Activated T-cell treated with anti-CD3 and anti-CD28 coated beads, Interleukin-2, amount 50 U/mL, for 72 hours (primary cell): Measurements from ENCODE around the gene CNOT11. TPM values are rescaled to one million over a fixed set of nuclear protein-coding genes. Genes with fewer than 3 reads are reported as not detected.

Source experiments
- ATAC-seq, 2 donors: fragments of 150-1000 bp; cut with Tn5 transposase; replicated peaks in 1 of 2; 2 replicates each; pipeline ENCODE4 v1.10.0; 2021; ENCODE audit warnings: moderate library complexity in 2 of 2, mild to moderate bottlenecking in 1 of 2
- DNase-seq, 2 donors: peaks; one replicate each; pipeline ENCODE4 v3.0.0; 2021 to 2022; ENCODE audit warnings: mixed read lengths in 1 of 2
- H3K27ac Mint-ChIP-seq: one replicate; pipeline ENCODE4 v1.8.0; 2022; ENCODE audit warnings: mild to moderate bottlenecking, moderate library complexity, mixed read lengths
- H3K27me3 Mint-ChIP-seq: one replicate; pipeline ENCODE4 v1.8.0; 2022; ENCODE audit warnings: low read depth, mixed read lengths
- H3K36me3 Mint-ChIP-seq, 2 donors: one replicate each; pipeline ENCODE4 v1.8.0; 2022; ENCODE audit warnings: mixed read lengths in 2 of 2, mild to moderate bottlenecking in 1 of 2; ENCODE audit not compliant: insufficient read depth in 2 of 2
- H3K4me1 Mint-ChIP-seq: one replicate; pipeline ENCODE4 v1.8.0; 2022; ENCODE audit warnings: low read depth, mixed read lengths
- H3K4me3 Mint-ChIP-seq, 2 donors: one replicate each; pipeline ENCODE4 v1.8.0; 2022; ENCODE audit warnings: mild to moderate bottlenecking in 2 of 2, mixed read lengths in 2 of 2, moderate library complexity in 2 of 2
- H3K9me3 Mint-ChIP-seq, 2 donors: one replicate each; pipeline ENCODE4 v1.8.0; 2022; ENCODE audit warnings: mixed read lengths in 2 of 2
- total RNA-seq, 2 donors: library from RNA; stranded (reverse); gene quantifications; one replicate each; pipeline ENCODE4 v1.2.3, GENCODE V29; 2022

The CNOT11 gene
- total RNA-seq, 2 donors from 2014 or later = 57.4 to 59.3 TPM

DNA sequence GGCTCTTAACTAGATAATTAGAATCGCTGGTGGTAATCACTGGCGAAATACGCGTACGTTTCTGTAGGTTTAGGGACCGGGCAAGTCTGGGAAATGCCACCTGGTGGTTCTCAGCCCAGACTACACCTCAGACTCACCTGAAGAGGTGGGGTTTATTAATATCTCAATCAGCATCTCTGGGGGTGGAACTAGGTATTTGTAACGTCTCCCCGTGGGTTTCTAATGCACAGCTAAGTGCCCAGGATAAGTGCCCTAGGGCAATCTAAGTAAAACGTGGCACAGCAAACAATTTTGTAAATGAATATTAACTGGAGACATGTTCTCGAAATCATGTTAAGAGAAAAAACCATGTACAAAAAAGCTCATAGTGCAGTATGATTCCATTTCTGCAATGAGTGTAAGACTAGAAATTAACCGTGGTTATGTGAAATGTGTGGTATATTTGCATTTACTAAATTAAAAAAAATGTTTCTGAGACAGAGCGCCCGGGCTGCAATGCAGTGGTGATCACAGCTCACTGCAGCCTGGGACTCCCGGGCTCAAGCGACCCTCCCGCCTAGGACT is 760 bp upstream of the CNOT11 start:
- Mint-ChIP-seq H3K36me3 (peaks cover 4 to 15% of the 10 kb centered on the region in 2 donors), H3K27me3 (no peaks in the 10 kb centered on the region), H3K4me1 (peaks cover 50% of the 10 kb centered on the region), H3K9me3 (no peaks in the 10 kb centered on the region), H3K4me3 (peak overlapping the region; percentile 94 to 100), H3K27ac (peak overlapping the region; percentile 89)
- ATAC-seq (peak; percentile 54), DNase-seq (peak in 1 of 2 donors; percentile 10)

DNA sequence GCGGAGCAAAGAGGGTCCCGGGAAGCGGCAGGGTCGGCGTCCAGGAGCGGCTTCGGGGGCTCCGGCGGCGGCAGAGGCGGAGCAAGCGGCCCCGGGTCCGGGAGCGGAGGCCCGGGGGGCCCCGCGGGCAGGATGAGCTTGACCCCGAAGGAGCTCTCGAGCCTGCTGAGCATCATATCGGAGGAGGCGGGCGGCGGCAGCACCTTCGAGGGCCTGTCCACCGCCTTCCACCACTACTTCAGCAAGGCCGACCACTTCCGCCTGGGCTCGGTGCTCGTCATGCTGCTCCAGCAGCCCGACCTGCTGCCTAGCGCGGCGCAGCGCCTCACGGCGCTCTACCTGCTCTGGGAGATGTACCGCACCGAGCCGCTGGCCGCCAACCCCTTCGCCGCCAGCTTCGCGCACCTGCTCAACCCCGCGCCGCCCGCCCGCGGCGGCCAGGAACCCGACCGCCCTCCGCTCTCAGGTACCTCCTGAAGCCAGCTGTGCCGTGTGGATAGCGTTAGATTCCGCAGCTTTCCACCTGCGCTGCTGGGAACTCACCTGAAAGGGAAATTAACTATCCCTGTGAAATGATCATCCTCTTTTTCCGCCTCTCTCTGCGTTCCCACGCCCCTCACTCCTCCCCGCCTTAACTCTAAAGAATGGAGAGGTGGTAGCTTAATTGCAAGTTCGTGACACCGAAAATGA is 472 bp downstream of the CNOT11 start:
- ATAC-seq (peak; percentile 82 to 83), DNase-seq (peak; percentile 81 to 85)
- Mint-ChIP-seq H3K27ac (peak overlapping the region; percentile 92), H3K27me3 (no peaks in the 10 kb centered on the region), H3K36me3 (peaks cover 4 to 15% of the 10 kb centered on the region in 2 donors), H3K4me1 (peaks cover 61% of the 10 kb centered on the region), H3K9me3 (no peaks in the 10 kb centered on the region), H3K4me3 (peak overlapping the region; percentile 94 to 100)

DNA sequence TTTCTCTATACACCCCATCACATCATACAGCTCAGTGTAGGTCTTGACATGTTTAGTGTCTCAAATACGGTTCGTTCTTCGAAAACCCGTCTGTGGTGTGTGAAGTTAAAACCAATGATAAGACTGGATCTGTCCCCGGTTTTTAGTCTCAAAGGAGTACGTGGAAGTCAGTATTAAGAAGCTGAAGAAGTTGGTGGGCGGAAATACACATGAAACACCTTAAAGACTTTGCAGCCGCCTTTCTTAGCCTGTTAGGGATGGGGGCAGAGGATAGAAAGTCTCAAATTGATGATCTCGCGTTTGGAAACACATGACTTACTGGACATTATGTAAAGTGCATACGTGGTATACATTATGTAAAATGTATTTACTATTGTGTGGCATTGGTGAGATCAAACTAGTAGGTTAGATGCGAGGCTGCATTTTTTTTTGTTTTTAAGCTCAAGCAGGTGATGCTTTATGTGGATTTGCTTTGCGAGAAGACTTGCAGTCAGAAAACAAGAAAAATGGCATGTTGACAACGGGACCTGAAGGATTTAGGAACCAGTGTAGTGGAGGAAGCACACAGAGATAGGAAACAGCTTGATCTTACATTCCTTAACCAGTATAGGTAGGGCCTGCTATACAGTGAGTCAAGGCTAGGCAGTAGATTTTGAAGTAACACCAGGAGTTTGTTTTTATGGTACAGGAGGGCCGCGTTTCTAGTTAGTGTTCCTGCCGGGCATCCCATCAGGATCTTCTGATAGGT is 1.2 kb downstream of the CNOT11 start:
- H3K4me1 Mint-ChIP-seq = peaks cover 61% of the 10 kb centered on the region
- DNase-seq (no peak), ATAC-seq (no peak)

DNA sequence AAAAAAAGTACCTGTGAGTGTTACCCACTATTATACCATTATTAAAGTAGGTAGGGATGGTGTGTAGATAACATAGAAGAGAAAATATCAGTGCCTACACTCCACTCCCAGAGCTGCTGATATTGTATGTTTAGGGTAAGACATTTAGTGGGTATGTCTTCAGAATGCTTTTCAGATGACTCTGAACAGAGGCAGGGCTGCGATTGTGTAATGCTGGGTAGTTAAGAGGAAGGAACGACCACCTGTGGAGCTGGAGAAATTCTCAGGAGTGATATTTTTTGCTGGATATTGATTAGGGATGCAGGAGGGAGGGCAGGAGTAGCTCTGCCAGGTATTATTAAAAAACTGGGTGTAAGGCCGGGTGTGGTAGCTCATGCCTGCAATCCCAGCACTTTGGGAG is 2.8 kb downstream of the CNOT11 start:
- DNase-seq = no peak
- ATAC-seq = no peak
- H3K4me3 Mint-ChIP-seq = peak overlapping the region; percentile 36 to 50
- H3K27me3 Mint-ChIP-seq = no peaks in the 10 kb centered on the region
- peaks cover 61% of the 10 kb centered on the region for H3K4me1 Mint-ChIP-seq
- H3K36me3 Mint-ChIP-seq = peaks cover 6 to 26% of the 10 kb centered on the region in 2 donors
- no peaks in the 10 kb centered on the region for H3K9me3 Mint-ChIP-seq
- peak overlapping the region; percentile 50 for H3K27ac Mint-ChIP-seq

More for the DNA sequence above, 1.2 kb downstream of the CNOT11 start:
- Mint-ChIP-seq H3K27ac (peak overlapping the region; percentile 92), H3K27me3 (no peaks in the 10 kb centered on the region), H3K4me3 (peak overlapping the region; percentile 94 to 100), H3K36me3 (peaks cover 4 to 21% of the 10 kb centered on the region in 2 donors), H3K9me3 (no peaks in the 10 kb centered on the region)

DNA sequence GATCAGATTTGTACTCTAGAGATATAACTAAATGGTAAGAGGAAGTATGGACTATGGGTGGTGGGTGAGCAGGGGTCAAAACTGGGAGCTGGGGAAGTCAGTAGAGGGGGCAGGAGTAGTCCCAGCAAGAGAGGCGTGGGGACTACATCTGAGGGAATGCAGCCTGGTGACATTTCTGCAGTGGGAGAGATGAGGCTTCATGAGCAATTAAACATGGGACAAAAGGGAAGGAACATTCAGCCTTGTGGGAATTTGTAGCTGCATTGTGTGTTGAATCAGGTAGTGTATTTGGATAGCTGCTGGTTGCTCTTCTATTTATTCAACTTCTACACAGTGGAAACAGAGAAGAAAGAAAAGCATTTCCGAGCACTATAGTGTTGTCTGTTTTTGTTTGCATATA is 3.6 kb downstream of the CNOT11 start:
- ATAC-seq (no peak), DNase-seq (no peak)
- Mint-ChIP-seq H3K27me3 (no peaks in the 10 kb centered on the region), H3K27ac (peak overlapping the region; percentile 1), H3K4me1 (peaks cover 58% of the 10 kb centered on the region), H3K4me3 (peak overlapping the region; percentile 28 to 50), H3K9me3 (no peaks in the 10 kb centered on the region), H3K36me3 (peaks cover 8 to 26% of the 10 kb centered on the region in 2 donors)

DNA sequence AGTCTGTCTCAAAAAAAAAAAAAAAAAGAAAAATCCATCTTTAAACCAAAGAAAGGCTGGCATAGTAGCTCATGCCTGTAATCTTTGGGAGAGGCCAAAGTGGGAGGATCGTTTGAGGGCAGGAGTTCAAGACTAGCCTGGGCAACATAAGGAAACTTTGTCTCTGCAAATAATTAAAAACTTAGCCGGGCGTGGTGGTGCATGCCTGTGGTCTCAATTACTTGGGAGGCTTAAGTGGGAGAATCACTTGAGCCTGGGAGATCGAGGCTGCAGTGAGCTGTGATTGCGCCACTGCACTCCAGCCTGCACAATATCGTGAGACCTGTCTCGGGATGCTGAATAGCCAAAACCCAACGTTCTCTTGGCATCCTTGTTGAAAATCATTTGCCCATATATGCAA is 6.1 kb downstream of the CNOT11 start:
- H3K36me3 Mint-ChIP-seq = peaks cover 6 to 28% of the 10 kb centered on the region in 2 donors
- H3K4me3 Mint-ChIP-seq = no peak overlapping the region
- peaks cover 46% of the 10 kb centered on the region for H3K4me1 Mint-ChIP-seq

DNA sequence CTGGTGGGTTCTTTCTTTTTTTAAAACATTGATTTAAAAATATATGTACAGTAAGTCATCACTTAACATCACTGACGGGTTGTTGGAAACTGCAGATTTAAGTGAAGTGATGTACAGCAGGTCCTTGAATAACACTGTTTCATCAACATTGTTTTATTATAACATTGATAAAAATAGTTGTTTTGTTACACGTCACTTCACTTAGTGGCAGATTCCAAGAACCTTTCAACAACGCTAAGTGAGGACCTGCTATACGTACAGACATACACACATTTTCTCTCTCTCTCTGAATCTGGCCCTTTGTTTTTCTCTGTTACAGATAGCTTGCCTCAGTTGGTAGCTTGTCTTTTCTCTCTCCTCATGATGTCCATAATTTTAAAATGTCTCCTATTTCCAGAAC is 9.5 kb downstream of the CNOT11 start:
- peak overlapping the region; percentile 27 for H3K27ac Mint-ChIP-seq
- H3K4me1 Mint-ChIP-seq = peaks cover 30% of the 10 kb centered on the region
- no peaks in the 10 kb centered on the region for H3K27me3 Mint-ChIP-seq
- no peak for DNase-seq
- H3K36me3 Mint-ChIP-seq = peaks cover 11 to 29% of the 10 kb centered on the region in 2 donors
- no peak for ATAC-seq
- H3K9me3 Mint-ChIP-seq = no peaks in the 10 kb centered on the region
- no peak overlapping the region for H3K4me3 Mint-ChIP-seq

More for the DNA sequence above, 6.1 kb downstream of the CNOT11 start:
- H3K27ac Mint-ChIP-seq = peak overlapping the region; percentile 70
- no peak for ATAC-seq
- H3K27me3 Mint-ChIP-seq = no peaks in the 10 kb centered on the region
- H3K9me3 Mint-ChIP-seq = no peaks in the 10 kb centered on the region
- no peak for DNase-seq

DNA sequence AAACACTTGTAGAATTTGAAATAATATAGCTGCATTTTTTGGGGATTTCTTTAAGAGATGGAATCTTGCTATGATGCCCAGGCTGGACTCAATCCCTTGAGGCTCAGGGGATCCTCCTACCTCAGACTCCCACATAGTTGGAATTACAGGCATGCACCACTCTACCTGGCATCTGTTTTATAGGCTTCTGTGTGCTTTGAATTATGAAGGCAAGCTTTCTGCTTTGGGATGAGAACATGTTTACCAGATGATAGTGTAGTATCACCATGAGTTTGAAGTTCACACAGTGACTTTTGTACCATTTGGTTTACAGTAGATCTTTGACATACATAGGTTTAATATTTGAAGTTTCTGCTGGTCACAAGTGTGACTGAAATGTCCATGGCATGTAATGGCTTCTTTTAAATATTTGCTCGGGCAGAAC is 10.7 kb downstream of the CNOT11 start:
- H3K4me3 Mint-ChIP-seq = no peak overlapping the region
- no peak for DNase-seq
- H3K36me3 Mint-ChIP-seq = peaks cover 14 to 29% of the 10 kb centered on the region in 2 donors
- peak overlapping the region; percentile 92 for H3K27ac Mint-ChIP-seq
- H3K27me3 Mint-ChIP-seq = no peaks in the 10 kb centered on the region
- H3K9me3 Mint-ChIP-seq = no peaks in the 10 kb centered on the region
- no peak for ATAC-seq
- H3K4me1 Mint-ChIP-seq = peaks cover 26% of the 10 kb centered on the region

DNA sequence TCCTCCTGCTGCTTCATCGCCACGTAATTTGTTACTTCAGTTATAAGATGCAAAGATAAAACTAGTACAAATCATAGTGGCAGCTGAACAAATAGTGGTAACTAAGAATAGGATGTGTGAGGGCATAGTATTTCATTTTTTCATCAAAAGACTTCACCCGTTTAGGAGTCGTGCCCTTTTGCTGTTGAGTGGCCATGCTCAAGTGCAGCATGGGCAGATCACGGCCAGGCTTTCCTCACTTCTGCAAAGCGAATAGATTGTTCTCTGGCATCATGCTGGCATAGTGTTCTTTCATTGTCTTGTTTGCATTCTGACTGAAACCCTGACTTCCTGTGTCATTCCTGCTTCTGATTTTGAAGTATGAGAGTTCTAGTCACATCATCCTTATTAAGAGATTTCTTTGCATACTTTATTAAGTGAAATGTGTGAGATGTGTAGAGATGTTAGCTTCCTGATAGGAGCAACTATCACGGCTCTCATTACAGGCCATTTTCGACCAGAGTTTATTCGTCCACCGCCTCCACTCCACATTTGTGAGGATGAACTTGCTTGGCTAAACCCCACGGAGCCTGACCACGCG is 11.8 kb downstream of the CNOT11 start:
- Mint-ChIP-seq H3K36me3 (peaks cover 12 to 19% of the 10 kb centered on the region in 2 donors), H3K27me3 (no peaks in the 10 kb centered on the region), H3K4me3 (peak overlapping the region in 1 of 2 donors; percentile 4), H3K27ac (peak overlapping the region; percentile 82), H3K9me3 (no peaks in the 10 kb centered on the region), H3K4me1 (peaks cover 26% of the 10 kb centered on the region)
- ATAC-seq (peak in 1 of 2 donors; percentile 62), DNase-seq (no peak)

DNA sequence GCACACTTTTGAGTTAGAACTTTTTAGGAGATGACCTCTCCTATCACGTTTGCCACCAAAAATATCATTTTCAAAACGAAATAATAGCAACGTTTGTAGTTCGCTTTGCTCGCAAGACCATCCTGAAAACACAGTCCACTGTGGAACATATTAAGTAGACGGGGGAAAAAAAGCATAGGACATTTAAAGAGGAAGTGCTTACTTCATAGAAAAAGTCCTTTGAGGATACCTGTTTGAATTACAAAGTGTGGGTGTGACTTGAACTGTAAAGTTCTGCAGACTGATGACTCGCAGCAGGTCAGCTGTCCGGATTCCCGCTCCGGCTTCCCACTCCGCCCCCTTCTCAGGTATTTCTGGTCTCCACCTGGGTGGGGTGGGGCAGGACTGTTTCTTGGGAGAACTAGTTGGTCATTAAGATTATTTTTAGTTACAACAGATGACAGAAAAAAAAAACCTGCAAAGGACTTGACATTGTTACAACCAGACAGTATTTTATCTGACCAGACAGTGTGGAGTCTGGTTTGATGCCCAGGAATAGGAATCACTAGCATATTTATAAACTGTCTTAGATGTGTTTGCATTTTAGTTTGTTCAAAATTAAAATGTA is 13.3 kb downstream of the CNOT11 start:
- peaks cover 17 to 24% of the 10 kb centered on the region in 2 donors for H3K36me3 Mint-ChIP-seq
- H3K4me3 Mint-ChIP-seq = no peak overlapping the region
- no peak for ATAC-seq
- H3K27ac Mint-ChIP-seq = no peak overlapping the region
- H3K27me3 Mint-ChIP-seq = no peaks in the 10 kb centered on the region
- DNase-seq = no peak
- H3K9me3 Mint-ChIP-seq = no peaks in the 10 kb centered on the region
- peaks cover 31% of the 10 kb centered on the region for H3K4me1 Mint-ChIP-seq

DNA sequence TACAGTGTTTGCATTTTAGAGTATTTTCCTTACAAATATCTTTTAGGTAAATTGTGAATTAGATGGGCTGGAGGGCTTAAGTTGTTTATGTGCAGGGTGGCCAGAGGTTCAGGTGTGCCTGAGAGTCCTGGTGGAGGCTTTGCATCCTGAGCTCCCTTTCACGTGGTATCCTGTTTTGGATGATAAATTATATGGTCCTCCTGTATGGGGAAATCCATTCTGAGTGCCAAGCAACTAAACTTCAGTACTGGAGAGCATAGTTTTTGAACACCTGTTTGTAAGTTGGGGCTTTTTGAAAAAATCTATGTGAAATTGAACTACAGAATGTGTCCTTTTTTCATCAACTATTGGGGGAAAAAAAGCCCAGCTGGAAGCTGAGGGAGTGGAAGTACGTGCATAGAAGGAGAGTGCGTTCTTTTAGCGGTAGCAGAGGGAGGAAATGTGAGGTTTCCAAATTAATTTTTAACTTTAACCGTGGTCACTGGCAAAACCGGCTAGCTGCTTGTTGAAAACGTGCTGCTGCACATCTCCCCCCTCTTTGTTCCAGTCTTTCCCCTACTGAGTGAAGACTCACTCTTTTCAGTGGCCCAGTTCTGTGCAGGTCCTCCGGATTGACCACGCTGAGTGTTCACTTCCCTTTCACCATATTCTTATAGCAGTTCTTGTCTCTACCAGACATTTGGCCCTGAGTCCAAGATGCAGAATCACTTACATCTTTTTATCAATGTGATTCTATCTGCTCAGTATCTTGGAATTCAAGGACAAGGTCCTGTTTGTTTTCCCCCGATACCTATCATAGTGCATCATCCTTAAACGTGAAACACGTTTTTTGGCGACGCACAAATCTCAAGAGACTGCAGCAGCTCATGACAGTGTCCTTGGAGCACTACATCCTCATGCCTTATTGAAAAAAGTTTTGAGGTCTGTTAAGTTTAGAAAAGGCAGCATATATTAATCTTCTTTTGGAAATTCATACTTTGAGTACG is 15.3 kb downstream of the CNOT11 start:
- H3K4me1 Mint-ChIP-seq = peaks cover 47% of the 10 kb centered on the region
- ATAC-seq (no peak), DNase-seq (no peak)
- H3K27me3 Mint-ChIP-seq = no peaks in the 10 kb centered on the region
- peak overlapping the region; percentile 38 for H3K27ac Mint-ChIP-seq
- no peak overlapping the region for H3K4me3 Mint-ChIP-seq
- no peaks in the 10 kb centered on the region for H3K9me3 Mint-ChIP-seq
- H3K36me3 Mint-ChIP-seq = peaks cover 16 to 28% of the 10 kb centered on the region in 2 donors
